ENCODE results near the gene ERN1.

Gene ERN1

GRCh38 chr17:64148017-64148631, 18.2 kb upstream of the ERN1 start:
- H3K4me3 ChIP-seq (ENCODE audit: low read length): no peak overlapping the region
- no peak for TF ChIP-seq CTCF (conservative IDR thresholded peaks at IDR 0.05; ENCODE audit: low read depth, low read length)
- no peak for DNase-seq (ENCODE audit: low read depth)

- no peak for DNase-seq (ENCODE audit: low read depth)
- H3K4me3 ChIP-seq (ENCODE audit: low read length): peak overlapping the region; percentile 73
- no peak for TF ChIP-seq CTCF (conservative IDR thresholded peaks at IDR 0.05; ENCODE audit: low read depth, low read length)
These were observed 17.4 kb upstream of the ERN1 start for GRCh38 chr17:64147110-64148016.

GRCh38 chr17:64146418-64147109, 16.6 kb upstream of the ERN1 start:
- no peak for DNase-seq (ENCODE audit: low read depth)
- TF ChIP-seq CTCF (conservative IDR thresholded peaks at IDR 0.05; ENCODE audit: low read depth, low read length): no peak
- H3K4me3 ChIP-seq (ENCODE audit: low read length): peak overlapping the region; percentile 73

GRCh38 chr17:64145751-64146417, 15.9 kb upstream of the ERN1 start:
- peak overlapping the region; percentile 73 for H3K4me3 ChIP-seq (ENCODE audit: low read length)
- DNase-seq (ENCODE audit: low read depth): peak; percentile 100
- TF ChIP-seq CTCF (conservative IDR thresholded peaks at IDR 0.05; ENCODE audit: low read depth, low read length): no peak

GRCh38 chr17:64145375-64145750, 15.4 kb upstream of the ERN1 start:
- TF ChIP-seq CTCF (conservative IDR thresholded peaks at IDR 0.05; ENCODE audit: low read depth, low read length): no peak
- H3K4me3 ChIP-seq (ENCODE audit: low read length): peak overlapping the region; percentile 73
- no peak for DNase-seq (ENCODE audit: low read depth)

GRCh38 chr17:64139542-64139941, 9.6 kb upstream of the ERN1 start:
- TF ChIP-seq CTCF (conservative IDR thresholded peaks at IDR 0.05; ENCODE audit: low read depth, low read length): no peak
- DNase-seq (ENCODE audit: low read depth): no peak
- no peak overlapping the region for H3K4me3 ChIP-seq (ENCODE audit: low read length)

Data from retinal pigment epithelial cell (primary cell).